BE2C (cell line): Measurements from ENCODE around the gene ITPK1.
A peak's percentile ranks its signal among the peaks of the same experiment; 100 is the strongest.

Experiments used
- DNase-seq: peaks from one replicate; pipeline ENCODE4 v3.0.0-alpha.2; 2020
- H3K27me3 ChIP-seq: fragments of 250-450 bp; sonication (Bioruptor Pico); 2 replicates; pipeline ENCODE4 v1.5.1; 2020; ENCODE audit warnings: mild to moderate bottlenecking
- H3K36me3 ChIP-seq: fragments of 250-450 bp; sonication (Bioruptor Pico); 2 replicates; pipeline ENCODE4 v1.5.1; 2020; ENCODE audit warnings: mild to moderate bottlenecking
- H3K4me1 ChIP-seq: fragments of 250-450 bp; sonication (Bioruptor Pico); 2 replicates; pipeline ENCODE4 v1.5.1; 2020
- H3K4me3 ChIP-seq: 2 replicates; pipeline ENCODE4 v1.5.1; 2011; ENCODE audit warnings: low read depth, low read length
- H3K9me3 ChIP-seq: fragments of 250-450 bp; sonication (Bioruptor Pico); 2 replicates; pipeline ENCODE4 v1.5.1; 2020
- CTCF ChIP-seq: IDR thresholded peaks from 2 replicates; pipeline ENCODE4 v1.5.1; 2012; ENCODE audit warnings: mild to moderate bottlenecking, low read depth, low read length

Gene ITPK1

GRCh38 chr14:93121030-93121834 lies 5.5 kb upstream of the ITPK1 start:
- no peak overlapping the region for H3K4me3 ChIP-seq
- no peaks in the 10 kb centered on the region for H3K27me3 ChIP-seq
- no peak for TF ChIP-seq CTCF
- DNase-seq = no peak
- peaks cover 3% of the 10 kb centered on the region for H3K4me1 ChIP-seq
- no peaks in the 10 kb centered on the region for H3K9me3 ChIP-seq
- H3K36me3 ChIP-seq = no peaks in the 10 kb centered on the region

GRCh38 chr14:93120517-93120916 lies 4.8 kb upstream of the ITPK1 start:
- no peak for TF ChIP-seq CTCF

GRCh38 chr14:93116676-93117200 lies 1.0 kb upstream of the ITPK1 start:
- H3K9me3 ChIP-seq = no peaks in the 10 kb centered on the region
- no peak for DNase-seq
- no peaks in the 10 kb centered on the region for H3K27me3 ChIP-seq
- TF ChIP-seq CTCF = no peak
- peaks cover 6% of the 10 kb centered on the region; the same call in 1 of the 2 replicates for H3K4me1 ChIP-seq
- peak overlapping the region; percentile 63 for H3K4me3 ChIP-seq
- peaks cover 6% of the 10 kb centered on the region for H3K36me3 ChIP-seq

More at GRCh38 chr14:93120517-93120916, 4.8 kb upstream of the ITPK1 start:
- Histone ChIP-seq H3K27me3 (no peaks in the 10 kb centered on the region), H3K9me3 (no peaks in the 10 kb centered on the region), H3K4me1 (peaks cover 3% of the 10 kb centered on the region), H3K4me3 (no peak overlapping the region), H3K36me3 (no peaks in the 10 kb centered on the region)
- no peak for DNase-seq

GRCh38 chr14:93115069-93115820 lies 480 bp downstream of the ITPK1 start:
- DNase-seq = peak; percentile 94
- Histone ChIP-seq H3K4me3 (peak overlapping the region; percentile 92), H3K36me3 (peaks cover 6% of the 10 kb centered on the region), H3K9me3 (no peaks in the 10 kb centered on the region), H3K27me3 (no peaks in the 10 kb centered on the region), H3K4me1 (peaks cover 3% of the 10 kb centered on the region; the same call in 1 of the 2 replicates)
- TF ChIP-seq CTCF = no peak

- TF ChIP-seq CTCF = no peak
- no peaks in the 10 kb centered on the region for H3K9me3 ChIP-seq
- H3K4me3 ChIP-seq = peak overlapping the region; percentile 92
- peaks cover 3% of the 10 kb centered on the region; the same call in 1 of the 2 replicates for H3K4me1 ChIP-seq
- DNase-seq = no peak
- H3K27me3 ChIP-seq = no peaks in the 10 kb centered on the region
- peaks cover 6% of the 10 kb centered on the region for H3K36me3 ChIP-seq
Measured at GRCh38 chr14:93114713-93115068, 1.0 kb downstream of the ITPK1 start.
